ENCODE results near the gene ZNF236. TPM values are rescaled to one million over a fixed set of nuclear protein-coding genes. Genes with fewer than 3 reads are reported as not detected.

ZNF236 gene
- total RNA-seq, 1 donor: 20.7 TPM

- no peak for DNase-seq (ENCODE audit: low read depth in 2 of 3, low spot score in 2 of 3)
Measured at GRCh38 chr18:76897257-76897656, 74.9 kb downstream of the ZNF236 start.

GRCh38 chr18:76903386-76903785 lies 81.0 kb downstream of the ZNF236 start:
- no peak for DNase-seq (ENCODE audit: low read depth in 2 of 3, low spot score in 2 of 3)

GRCh38 chr18:76905821-76906220 lies 83.5 kb downstream of the ZNF236 start:
- no peak for DNase-seq (ENCODE audit: low read depth in 2 of 3, low spot score in 2 of 3)

DNA sequence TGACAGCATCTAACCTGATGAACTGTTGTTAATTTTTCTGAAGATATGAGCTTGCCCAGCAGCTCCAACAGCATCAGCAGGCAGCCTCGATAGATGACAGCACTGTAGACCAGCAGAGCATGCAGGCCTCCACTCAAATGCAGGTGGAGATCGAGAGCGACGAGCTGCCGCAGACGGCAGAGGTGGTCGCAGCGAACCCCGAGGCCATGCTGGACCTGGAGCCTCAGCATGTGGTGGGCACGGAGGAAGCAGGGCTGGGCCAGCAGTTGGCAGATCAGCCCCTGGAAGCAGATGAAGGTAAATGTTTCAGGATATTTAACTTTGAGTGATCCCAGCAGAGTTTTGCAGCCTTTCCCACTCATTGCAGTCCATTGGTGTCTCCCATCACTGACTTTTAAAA lies 85.9 kb downstream of the ZNF236 start:
- DNase-seq (ENCODE audit: low read depth in 2 of 3, low spot score in 2 of 3): no peak

DNA sequence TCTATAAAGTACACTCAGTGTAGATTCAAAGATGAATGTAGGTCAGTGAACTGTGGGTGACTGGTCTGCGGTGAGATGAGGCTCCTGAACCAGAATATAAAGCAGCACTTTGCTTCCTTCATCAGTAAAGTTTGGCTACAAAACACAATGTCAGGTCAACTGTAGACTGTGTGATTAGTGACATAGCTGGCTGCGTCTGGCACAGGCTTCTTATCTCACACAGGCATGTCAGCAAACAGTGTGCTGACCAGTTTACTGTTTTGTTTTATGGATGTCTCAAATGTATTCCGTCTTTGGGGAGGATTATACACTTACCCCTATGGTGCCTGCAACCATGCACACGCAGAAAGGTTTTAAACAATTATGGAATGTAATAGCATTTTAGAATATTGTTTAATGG lies 87.1 kb downstream of the ZNF236 start:
- DNase-seq (ENCODE audit: low read depth in 2 of 3, low spot score in 2 of 3): no peak

- no peak for DNase-seq (ENCODE audit: low read depth in 2 of 3, low spot score in 2 of 3)
Measured at GRCh38 chr18:76911440-76911839, 89.1 kb downstream of the ZNF236 start.

DNA sequence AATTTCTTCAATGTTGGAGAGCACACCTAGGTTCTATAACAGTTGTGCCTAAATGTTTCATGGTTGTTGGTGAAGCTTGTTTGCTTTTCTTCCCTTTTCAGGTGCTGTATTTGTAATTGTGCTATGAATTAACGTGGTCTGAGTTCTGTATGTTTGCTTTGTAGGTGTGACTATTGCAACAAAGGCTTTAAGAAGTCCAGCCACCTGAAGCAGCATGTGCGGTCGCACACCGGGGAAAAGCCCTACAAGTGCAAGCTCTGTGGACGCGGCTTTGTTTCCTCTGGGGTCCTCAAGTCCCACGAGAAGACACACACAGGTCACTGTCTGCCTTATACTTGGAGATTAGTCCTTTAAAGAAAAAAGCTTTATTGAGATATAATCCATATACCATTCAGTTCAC lies 91.2 kb downstream of the ZNF236 start:
- no peak for DNase-seq (ENCODE audit: low read depth in 2 of 3, low spot score in 2 of 3)

GRCh38 chr18:76914314-76914713 lies 92.0 kb downstream of the ZNF236 start:
- no peak for DNase-seq (ENCODE audit: low read depth in 2 of 3, low spot score in 2 of 3)

DNA sequence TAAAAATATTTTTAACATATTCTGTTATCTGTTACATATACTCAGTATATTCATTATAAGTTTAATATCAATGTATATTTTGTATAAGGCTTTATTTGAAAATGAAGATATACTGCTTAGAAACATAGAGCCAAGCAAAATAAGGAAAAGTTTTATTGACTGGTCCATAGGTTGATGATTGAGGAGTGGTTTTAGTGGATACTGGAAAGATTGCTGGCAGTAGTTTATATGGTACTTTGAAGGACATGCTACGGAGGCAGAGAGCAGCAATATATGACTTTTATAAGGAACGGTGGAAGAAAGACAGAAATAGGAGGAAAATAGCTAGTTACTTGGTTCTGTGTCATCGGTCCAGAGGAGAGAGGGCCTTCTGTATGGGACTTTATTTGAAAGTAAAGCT lies 92.4 kb downstream of the ZNF236 start:
- DNase-seq (ENCODE audit: low read depth in 2 of 3, low spot score in 2 of 3): no peak

DNA sequence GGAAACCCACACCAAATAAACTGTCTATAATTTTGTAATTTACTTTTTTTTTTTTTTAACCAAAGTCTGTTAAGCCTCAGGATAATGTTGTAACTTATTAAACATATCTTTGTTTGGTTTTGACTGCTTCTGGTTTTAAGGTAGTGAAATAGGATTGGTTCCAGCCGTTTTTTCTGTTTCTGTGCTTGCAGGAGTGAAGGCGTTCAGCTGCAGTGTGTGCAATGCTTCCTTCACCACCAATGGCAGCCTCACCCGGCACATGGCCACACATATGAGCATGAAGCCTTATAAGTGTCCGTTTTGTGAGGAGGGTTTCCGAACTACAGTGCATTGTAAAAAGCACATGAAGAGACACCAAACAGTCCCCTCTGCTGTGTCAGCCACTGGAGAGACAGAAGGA lies 93.1 kb downstream of the ZNF236 start:
- no peak for DNase-seq (ENCODE audit: low read depth in 2 of 3, low spot score in 2 of 3)

DNA sequence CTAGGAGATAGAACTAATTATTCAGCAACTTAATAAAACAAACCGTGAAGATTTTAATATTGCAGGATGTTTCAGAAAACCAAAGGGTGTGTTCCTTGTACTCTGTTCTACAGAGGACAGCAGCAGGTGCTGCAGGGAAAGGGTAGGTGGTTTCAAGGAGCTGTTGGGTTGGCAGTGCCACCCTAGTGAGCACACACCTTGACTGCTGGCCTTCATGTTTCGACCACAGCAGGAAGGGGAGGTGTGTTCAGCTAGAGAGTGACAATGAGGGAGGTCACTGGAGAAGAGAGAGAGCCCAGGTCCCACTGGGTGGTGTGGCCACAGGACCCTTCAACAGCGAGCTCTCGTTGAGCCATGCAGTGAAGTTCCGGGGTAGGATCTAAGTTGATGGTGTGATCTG lies 98.6 kb downstream of the ZNF236 start:
- no peak for DNase-seq (ENCODE audit: low read depth in 2 of 3, low spot score in 2 of 3)

DNA sequence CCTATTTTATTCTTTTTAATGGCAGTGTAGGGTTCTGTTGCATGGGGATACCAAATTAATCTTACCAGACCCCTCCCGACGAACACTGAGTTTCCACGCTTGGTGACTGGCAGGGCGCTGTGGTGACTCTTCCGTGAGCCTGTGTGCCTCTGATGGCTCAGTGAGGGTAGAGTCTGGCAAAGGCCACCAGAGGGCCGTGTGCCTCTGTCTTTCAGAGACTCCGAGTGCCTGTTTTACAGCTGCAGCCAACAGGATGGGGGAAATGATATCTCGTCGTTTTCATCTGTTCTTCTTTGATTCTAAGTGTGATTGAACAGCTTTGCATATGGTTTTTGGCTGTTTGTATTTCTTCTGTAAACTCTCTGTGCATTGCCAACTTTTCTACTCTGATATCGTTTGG lies 99.8 kb downstream of the ZNF236 start:
- DNase-seq (ENCODE audit: low read depth in 2 of 3, low spot score in 2 of 3): peak in 2 of 3 donors; percentile 76 to 89

- DNase-seq (ENCODE audit: low read depth in 2 of 3, low spot score in 2 of 3): no peak
Measured at GRCh38 chr18:76923485-76924085, 101.2 kb downstream of the ZNF236 start.

GRCh38 chr18:76925501-76925900 lies 103.1 kb downstream of the ZNF236 start:
- no peak for DNase-seq (ENCODE audit: low read depth in 2 of 3, low spot score in 2 of 3)

GRCh38 chr18:76927223-76927725 lies 104.9 kb downstream of the ZNF236 start:
- no peak for DNase-seq (ENCODE audit: low read depth in 2 of 3, low spot score in 2 of 3)

- no peak for DNase-seq (ENCODE audit: low read depth in 2 of 3, low spot score in 2 of 3)
Measured at GRCh38 chr18:76928179-76928868, 106.0 kb downstream of the ZNF236 start.

GRCh38 chr18:76931171-76931570 lies 108.8 kb downstream of the ZNF236 start:
- DNase-seq (ENCODE audit: low read depth in 2 of 3, low spot score in 2 of 3): no peak

DNA sequence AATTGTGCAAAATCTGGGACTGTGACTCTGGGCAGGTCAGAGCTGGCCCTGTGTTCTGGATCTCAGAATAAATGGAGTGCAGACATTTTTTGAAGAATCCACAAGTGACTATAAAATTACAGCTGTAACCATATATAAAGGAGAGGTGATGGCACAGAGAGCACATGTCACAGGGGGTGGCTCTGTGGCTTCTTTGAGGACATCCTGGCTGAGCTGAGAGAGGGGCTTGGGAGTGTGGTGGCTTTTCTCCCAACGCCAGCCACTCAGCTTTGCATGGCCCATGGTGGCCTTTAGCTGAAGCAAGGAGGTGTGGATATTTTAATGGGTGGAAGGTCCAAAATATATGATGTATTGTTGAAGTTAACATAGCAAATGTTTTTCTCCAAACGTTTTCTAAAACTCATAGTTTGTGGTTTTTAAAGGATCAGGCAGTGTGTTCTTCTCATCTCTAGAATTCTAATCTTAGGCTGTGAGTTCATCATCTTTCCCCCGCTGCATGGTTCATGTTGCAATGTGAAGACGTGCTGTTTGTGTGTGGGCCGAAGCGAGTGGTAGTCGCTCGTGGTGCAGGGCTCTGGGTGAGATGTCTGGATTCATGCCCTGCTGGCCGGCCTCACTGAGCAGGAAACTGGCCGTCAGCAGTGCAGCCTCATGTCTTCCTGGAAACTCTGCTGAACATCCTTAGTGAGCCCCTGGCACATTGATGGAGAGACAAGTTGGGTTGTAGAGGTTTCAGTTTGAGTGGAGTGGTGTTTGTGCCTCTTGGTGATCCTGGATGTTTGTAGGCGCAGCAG lies 109.9 kb downstream of the ZNF236 start:
- no peak for DNase-seq (ENCODE audit: low read depth in 2 of 3, low spot score in 2 of 3)

DNA sequence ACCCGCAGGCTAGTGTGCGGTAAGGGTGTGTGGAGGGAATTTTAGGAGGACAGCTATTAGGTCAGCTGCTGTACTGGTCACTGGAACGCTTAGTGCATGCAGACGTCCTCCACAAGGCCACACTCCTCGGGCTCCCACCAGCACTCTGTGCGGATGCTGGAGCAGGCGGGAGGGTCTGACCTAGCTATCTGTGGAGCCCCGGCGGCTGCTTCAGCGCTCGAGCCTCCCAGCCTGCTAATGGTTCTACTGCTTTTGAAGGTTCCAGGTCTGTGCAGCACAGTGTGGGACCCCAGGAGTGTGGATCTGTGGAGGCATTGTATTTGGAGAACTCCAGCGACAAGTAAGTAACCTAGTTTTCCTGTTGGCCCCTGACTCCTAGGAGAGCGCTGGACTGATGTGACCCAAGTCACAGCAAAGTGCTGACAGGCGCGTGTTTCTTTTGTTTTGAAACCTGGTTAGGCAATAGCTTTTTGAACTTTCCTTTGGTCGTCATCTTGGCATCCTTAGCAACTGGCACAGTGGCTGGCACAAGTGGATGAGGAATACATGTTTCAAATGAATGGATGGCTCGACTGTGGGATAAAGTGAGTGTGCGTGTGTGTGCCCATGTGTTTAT lies 113.5 kb downstream of the ZNF236 start:
- no peak for DNase-seq (ENCODE audit: low read depth in 2 of 3, low spot score in 2 of 3)

DNA sequence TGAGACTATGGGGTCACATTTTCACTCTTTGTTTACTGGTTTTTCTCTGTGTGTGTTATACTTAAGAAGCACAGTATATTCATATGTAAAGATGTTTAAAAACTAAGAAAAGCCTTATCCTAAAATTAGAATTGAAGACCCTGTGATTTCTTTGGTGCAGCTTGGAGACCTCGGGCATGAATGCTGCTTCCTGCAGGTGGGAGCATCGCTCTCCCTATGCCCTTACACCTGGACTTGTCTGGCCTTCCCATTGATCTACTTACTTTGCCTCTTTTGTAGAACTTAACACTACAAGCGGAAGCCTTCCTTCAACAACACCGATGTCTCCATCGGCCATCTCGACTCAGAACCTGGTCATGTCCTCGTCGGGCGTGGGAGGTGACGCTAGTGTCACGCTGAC lies 114.5 kb downstream of the ZNF236 start:
- no peak for DNase-seq (ENCODE audit: low read depth in 2 of 3, low spot score in 2 of 3)

DNA sequence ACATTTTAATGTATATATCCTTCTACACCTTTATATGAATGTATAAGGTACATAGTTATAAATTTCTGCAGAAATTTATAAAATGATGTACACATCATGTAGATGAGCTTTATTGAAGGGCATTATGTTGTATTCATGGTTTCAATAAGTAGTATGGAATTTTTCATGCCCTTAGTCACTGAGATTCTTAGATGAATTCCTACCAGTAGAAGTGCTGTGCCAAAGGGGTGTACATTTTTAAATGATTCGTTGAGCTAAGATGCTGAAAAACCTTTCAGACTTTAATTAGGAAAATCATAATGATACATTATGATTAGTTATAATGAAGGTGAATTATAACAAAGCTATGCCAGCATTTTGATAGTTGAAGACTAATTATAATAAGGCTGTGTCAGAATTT lies 115.2 kb downstream of the ZNF236 start:
- DNase-seq (ENCODE audit: low read depth in 2 of 3, low spot score in 2 of 3): no peak
